Astrocyte (in vitro differentiated cells and primary cell): ENCODE data around the gene FBXO46. TPM values are rescaled to one million over a fixed set of nuclear protein-coding genes. Genes with fewer than 3 reads are reported as not detected.

Experiments used
- DNase-seq: peaks from one replicate; pipeline ENCODE4 v3.0.0-alpha.2; 2010; ENCODE audit warnings: low read depth
- FAIRE-seq: peaks from 2 replicates; lab custom pipeline; 2011; peaks lifted over from hg19 to GRCh38; lab: Jason Lieb, UNC
- H2AFZ ChIP-seq: 2 replicates; pipeline ENCODE4 v1.6.0; 2012; ENCODE audit warnings: low read depth, low read length, inconsistent platforms
- H3K27ac ChIP-seq: 2 replicates; pipeline ENCODE4 v1.5.1; 2011; ENCODE audit warnings: low read depth, low read length, inconsistent platforms
- H3K27me3 ChIP-seq: 2 replicates; pipeline ENCODE4 v1.6.0; 2011; ENCODE audit warnings: low read length, inconsistent platforms; ENCODE audit not compliant: insufficient read depth
- H3K36me3 ChIP-seq: 2 replicates; pipeline ENCODE4 v1.5.1; 2011; ENCODE audit warnings: low read length, inconsistent platforms; ENCODE audit not compliant: insufficient read depth
- H3K4me1 ChIP-seq: 2 replicates; pipeline ENCODE4 v1.5.1; 2011; ENCODE audit warnings: low read length, inconsistent platforms; ENCODE audit not compliant: insufficient read depth
- H3K4me2 ChIP-seq: 2 replicates; pipeline ENCODE4 v1.6.0; 2012; ENCODE audit warnings: low read length, inconsistent platforms
- H3K4me3 ChIP-seq: 2 replicates; pipeline ENCODE4 v1.5.1; 2011; ENCODE audit warnings: low read depth, mild to moderate bottlenecking, low read length, inconsistent platforms; ENCODE audit not compliant: insufficient read depth
- H3K79me2 ChIP-seq: 2 replicates; pipeline ENCODE4 v1.6.0; 2012; ENCODE audit warnings: mild to moderate bottlenecking, low read length, inconsistent platforms; ENCODE audit not compliant: insufficient read depth
- H3K9ac ChIP-seq: 2 replicates; pipeline ENCODE4 v1.6.0; 2012; ENCODE audit warnings: mild to moderate bottlenecking, low read length, inconsistent platforms
- H3K9me3 ChIP-seq: 2 replicates; pipeline ENCODE4 v1.5.1; 2012; ENCODE audit warnings: low read depth, mild to moderate bottlenecking, low read length, inconsistent platforms; ENCODE audit not compliant: insufficient read depth
- H4K20me1 ChIP-seq: 2 replicates; pipeline ENCODE4 v1.6.0; 2012; ENCODE audit warnings: low read length, inconsistent platforms; ENCODE audit not compliant: insufficient read depth
- H3K27ac Mint-ChIP-seq: one replicate; pipeline ENCODE4 v1.8.0; 2021; ENCODE audit warnings: mild to moderate bottlenecking, mixed read lengths; ENCODE audit not compliant: unreplicated experiment
- H3K27me3 Mint-ChIP-seq: one replicate; pipeline ENCODE4 v1.8.0; 2021; ENCODE audit warnings: low read depth, mixed read lengths; ENCODE audit not compliant: unreplicated experiment
- H3K36me3 Mint-ChIP-seq: one replicate; pipeline ENCODE4 v1.8.0; 2021; ENCODE audit warnings: low read depth, mixed read lengths; ENCODE audit not compliant: unreplicated experiment
- H3K4me1 Mint-ChIP-seq: one replicate; pipeline ENCODE4 v1.8.0; 2021; ENCODE audit warnings: low read depth, mixed read lengths; ENCODE audit not compliant: unreplicated experiment
- H3K4me3 Mint-ChIP-seq: one replicate; pipeline ENCODE4 v1.8.0; 2021; ENCODE audit warnings: mild to moderate bottlenecking, moderate library complexity, mixed read lengths; ENCODE audit not compliant: unreplicated experiment
- H3K9me3 Mint-ChIP-seq: one replicate; pipeline ENCODE4 v1.8.0; 2021; ENCODE audit warnings: mild to moderate bottlenecking, mixed read lengths; ENCODE audit not compliant: unreplicated experiment
- CTCF ChIP-seq: IDR thresholded peaks from 2 replicates; pipeline ENCODE4 v1.5.1; 2011; ENCODE audit warnings: low read depth, mild to moderate bottlenecking, inconsistent platforms, low read length, moderate library complexity; ENCODE audit not compliant: insufficient read depth
- EZH2 ChIP-seq: IDR thresholded peaks from 2 replicates; pipeline ENCODE4 v1.6.1; 2012; ENCODE audit warnings: mild to moderate bottlenecking, low read length, inconsistent platforms; ENCODE audit not compliant: insufficient read depth
- total RNA-seq: library from RNA; stranded (reverse); gene quantifications from 2 replicates; pipeline ENCODE4 v1.2.1, GENCODE V29; 2021

The FBXO46 gene
- total RNA-seq, 1 donor from 2014 or later: 21.1 TPM

DNA sequence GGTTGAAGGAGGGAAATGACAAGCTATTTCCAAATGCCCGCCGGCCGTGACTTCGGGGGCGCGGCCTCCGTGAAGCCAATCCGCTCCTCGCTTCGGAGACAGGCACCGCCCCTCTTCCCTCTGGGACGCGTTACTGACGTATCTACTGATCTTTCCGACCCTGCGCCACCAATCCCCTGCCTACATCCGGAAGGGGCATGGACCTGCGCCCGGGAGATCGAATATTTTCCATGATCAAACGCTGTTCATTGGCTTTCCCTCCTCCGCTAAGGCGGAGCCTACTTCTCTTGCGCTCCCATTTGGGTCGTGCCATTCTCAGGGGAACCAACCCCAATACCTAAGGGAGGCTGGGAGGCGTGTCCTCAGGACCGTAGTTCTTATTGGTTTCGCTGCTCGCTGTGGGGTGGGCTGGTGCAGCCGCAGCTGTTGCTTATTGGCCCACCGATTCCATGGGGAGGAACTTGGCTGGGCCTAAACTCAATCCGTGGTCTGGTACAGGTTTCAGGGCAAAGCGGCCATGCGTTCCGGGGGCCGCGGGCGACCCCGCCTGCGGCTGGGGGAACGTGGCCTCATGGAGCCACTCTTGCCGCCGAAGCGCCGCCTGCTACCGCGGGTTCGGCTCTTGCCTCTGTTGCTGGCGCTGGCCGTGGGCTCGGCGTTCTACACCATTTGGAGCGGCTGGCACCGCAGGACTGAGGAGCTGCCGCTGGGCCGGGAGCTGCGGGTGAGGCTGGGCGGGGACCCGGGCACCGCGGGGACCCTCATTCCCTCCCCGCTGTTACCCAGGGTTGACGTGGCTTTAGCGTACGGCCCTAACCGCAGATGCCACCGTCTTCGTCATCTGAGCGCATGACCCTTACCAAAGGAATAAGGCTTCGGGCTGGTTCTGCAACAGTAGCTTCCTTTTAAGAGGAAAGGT is 38.2 kb downstream of the FBXO46 start, which contains the start of gene QPCTL:
TSS of gene QPCTL (plus strand) at position 480 of the 919 bp plus-strand sequence. CDS start at position 518, 38 bp downstream.
- Histone ChIP-seq H3K4me2 (peak within 1 kb of the TSS; percentile 99), H3K36me3 (peaks cover 13% of the 10 kb centered on the region), H3K9me3 (no peaks in the 10 kb centered on the region), H3K79me2 (peaks cover 32% of the 10 kb centered on the region), H3K4me1 (peaks cover 12% of the 10 kb centered on the region), H4K20me1 (peaks cover 27% of the 10 kb centered on the region), H2AFZ (peak within 1 kb of the TSS; percentile 87), H3K27ac (peak within 1 kb of the TSS; percentile 95), H3K9ac (peak within 1 kb of the TSS; percentile 97), H3K27me3 (no peaks in the 10 kb centered on the region), H3K4me3 (peak within 1 kb of the TSS; percentile 90)
- Mint-ChIP-seq H3K4me3 (peak within 1 kb of the TSS; percentile 97), H3K4me1 (peaks cover 1% of the 10 kb centered on the region), H3K36me3 (peaks cover 4% of the 10 kb centered on the region), H3K9me3 (no peaks in the 10 kb centered on the region), H3K27me3 (no peaks in the 10 kb centered on the region), H3K27ac (peak within 1 kb of the TSS; percentile 99)
- TF ChIP-seq CTCF (no peak), EZH2 (no peak)
- peak; percentile 88 for FAIRE-seq
- peak; percentile 99 for DNase-seq

DNA sequence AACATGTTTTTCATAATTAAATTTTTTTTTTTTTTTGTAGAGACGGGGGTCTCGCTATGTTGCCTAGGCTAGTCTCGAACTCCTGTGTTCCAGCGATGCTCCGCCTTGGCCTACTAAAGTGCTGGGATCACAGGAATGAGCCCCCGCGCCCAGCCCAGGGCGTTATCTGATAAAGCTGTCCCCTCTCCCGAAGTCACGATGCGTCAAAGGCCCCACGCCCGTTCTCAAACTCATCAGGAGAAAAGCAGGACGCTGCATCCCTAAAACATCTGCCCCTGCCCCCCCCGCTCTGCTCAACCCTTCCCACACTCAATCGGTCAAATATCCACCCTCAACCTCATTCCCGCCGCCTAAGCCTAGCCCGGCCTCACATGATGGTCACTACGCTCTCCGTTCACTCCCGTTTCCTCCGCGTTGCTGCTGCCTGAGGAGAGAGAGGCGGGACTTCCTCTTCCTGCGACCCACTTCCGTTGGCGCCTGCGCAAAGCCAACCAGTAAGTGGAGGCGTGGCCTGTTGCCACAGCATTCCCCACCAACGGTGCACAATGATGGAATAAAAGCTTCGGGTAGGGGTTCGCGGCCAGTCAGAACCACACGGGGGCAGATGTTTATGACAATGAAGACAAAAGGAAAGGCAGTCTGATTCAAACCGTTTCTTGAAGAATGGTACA is 39.0 kb downstream of the FBXO46 start, which contains the start of gene SNRPD2:
TSS of gene SNRPD2 (minus strand) at position 438 of the 671 bp plus-strand sequence. CDS start at position 373, 65 bp downstream.
- peaks cover 33% of the 10 kb centered on the region for H3K79me2 ChIP-seq
- no peaks in the 10 kb centered on the region for H3K27me3 Mint-ChIP-seq
- peak within 1 kb of the TSS; percentile 97 for H3K4me3 Mint-ChIP-seq
- peak; percentile 89 for DNase-seq
- H3K4me1 ChIP-seq: peaks cover 12% of the 10 kb centered on the region
- H3K9me3 ChIP-seq: no peaks in the 10 kb centered on the region
- H3K9me3 Mint-ChIP-seq: no peaks in the 10 kb centered on the region
- H2AFZ ChIP-seq: peak within 1 kb of the TSS; percentile 87
- peak within 1 kb of the TSS; percentile 99 for H3K4me2 ChIP-seq
- H3K36me3 ChIP-seq: peaks cover 15% of the 10 kb centered on the region
- H3K27ac Mint-ChIP-seq: peak within 1 kb of the TSS; percentile 99
- peak within 1 kb of the TSS; percentile 97 for H3K9ac ChIP-seq
- H3K27me3 ChIP-seq: no peaks in the 10 kb centered on the region
- TF ChIP-seq EZH2 (no peak), CTCF (no peak)
- FAIRE-seq: peak; percentile 73
- H3K4me1 Mint-ChIP-seq: peaks cover 1% of the 10 kb centered on the region
- H3K4me3 ChIP-seq: peak within 1 kb of the TSS; percentile 90
- H3K36me3 Mint-ChIP-seq: peaks cover 5% of the 10 kb centered on the region
- peak within 1 kb of the TSS; percentile 95 for H3K27ac ChIP-seq
- peaks cover 31% of the 10 kb centered on the region for H4K20me1 ChIP-seq
